Natural killer cell (primary cell): ENCODE data around the gene SEMA5A. TPM values are rescaled to one million over a fixed set of nuclear protein-coding genes. Genes with fewer than 3 reads are reported as not detected.

Experiments
- ATAC-seq, 3 donors: fragments of 150-1000 bp in 2 of 3; fragments of 200-7000 bp in 1 of 3; cut with Tn5 transposase; 1 replicate in 1 of 3; 2 replicates in 2 of 3; pipeline ENCODE4 v1.10.0; 2021; ENCODE audit warnings: mild to moderate bottlenecking in 2 of 3, moderate library complexity in 2 of 3
- DNase-seq, 2 donors: peaks; one replicate each; pipeline versions ENCODE4 v3.0.0 to v3.0.0-alpha.2; 2013 to 2021; ENCODE audit warnings: mixed read lengths in 1 of 2
- H3K27ac ChIP-seq: one replicate; pipeline ENCODE4 v1.5.1; 2013; ENCODE audit warnings: mild to moderate bottlenecking, low read length
- H3K27me3 ChIP-seq: one replicate; pipeline ENCODE4 v1.6.1; 2013; ENCODE audit warnings: low read length; ENCODE audit not compliant: control insufficient read depth, insufficient read depth
- H3K36me3 ChIP-seq: one replicate; pipeline ENCODE4 v1.6.1; 2013; ENCODE audit warnings: low read length; ENCODE audit not compliant: control insufficient read depth, insufficient read depth
- H3K4me1 ChIP-seq: one replicate; pipeline ENCODE4 v1.6.1; 2013; ENCODE audit warnings: low read length; ENCODE audit not compliant: control insufficient read depth, insufficient read depth
- H3K4me3 ChIP-seq: one replicate; pipeline ENCODE4 v1.5.1; 2013; ENCODE audit warnings: low read length
- H3K9me3 ChIP-seq: one replicate; pipeline ENCODE4 v1.6.1; 2013; ENCODE audit warnings: low read length; ENCODE audit not compliant: control insufficient read depth, insufficient read depth
- H3K27ac Mint-ChIP-seq, 2 donors: one replicate each; pipeline ENCODE4 v1.8.0; 2022; ENCODE audit warnings: mild to moderate bottlenecking in 2 of 2, mixed read lengths in 2 of 2, moderate library complexity in 1 of 2
- H3K27me3 Mint-ChIP-seq, 2 donors: one replicate each; pipeline ENCODE4 v1.8.0; 2022; ENCODE audit warnings: low read depth in 2 of 2, mixed read lengths in 2 of 2
- H3K36me3 Mint-ChIP-seq: one replicate; pipeline ENCODE4 v1.8.0; 2022; ENCODE audit warnings: mixed read lengths
- H3K4me1 Mint-ChIP-seq, 2 donors: one replicate each; pipeline ENCODE4 v1.8.0; 2022; ENCODE audit warnings: mixed read lengths in 2 of 2
- H3K4me3 Mint-ChIP-seq: one replicate; pipeline ENCODE4 v1.8.0; 2022; ENCODE audit warnings: mild to moderate bottlenecking, moderate library complexity, mixed read lengths
- H3K9me3 Mint-ChIP-seq, 2 donors: one replicate each; pipeline ENCODE4 v1.8.0; 2022; ENCODE audit warnings: mixed read lengths in 2 of 2
- WGBS: methylation state at CpG from one replicate; pipeline ENCODE4 v1.1.7; 2013; ENCODE audit warnings: missing lambda C conversion rate; ENCODE audit not compliant: insufficient coverage; 5-methylcytosine and 5-hydroxymethylcytosine counted together
- intact Hi-C: fragments of 100-400 bp; cut with micrococcal nuclease; formaldehyde crosslinking; loops from one replicate; pipeline ENCODE4 v1.14.2; 2022
- total RNA-seq, 4 donors: library from RNA; stranded (reverse); fragments of 120-200 nt in 1 of 4; gene quantifications; one replicate each; pipeline versions ENCODE4 v1.2.3 to v1.2.4, GENCODE V29; 2013 to 2022
- TF ChIP-seq, protein P1 (sequence below): fragments of 200-600 bp; IDR thresholded peaks from one replicate; pipeline ENCODE4 v1.8.0; 2022; ENCODE audit warnings: antibody characterized with exemption

The SEMA5A gene
- total RNA-seq, 3 donors from 2014 or later (not counting 1 experiment from before 2014, with no cell fraction given), result 0.15 TPM; not detected in 2

- WGBS, result 92% methylated on average over 7 of the region's 7 CpGs
- H3K27me3 Mint-ChIP-seq, result no peaks in the 10 kb centered on the region
- intact Hi-C loops, result no loop called here
Measured at GRCh38 chr5:9533562-9534364, 12.1 kb downstream of the SEMA5A start.

GRCh38 chr5:9533096-9533495 is 12.8 kb downstream of the SEMA5A start:
- TF ChIP-seq, protein P1, sequence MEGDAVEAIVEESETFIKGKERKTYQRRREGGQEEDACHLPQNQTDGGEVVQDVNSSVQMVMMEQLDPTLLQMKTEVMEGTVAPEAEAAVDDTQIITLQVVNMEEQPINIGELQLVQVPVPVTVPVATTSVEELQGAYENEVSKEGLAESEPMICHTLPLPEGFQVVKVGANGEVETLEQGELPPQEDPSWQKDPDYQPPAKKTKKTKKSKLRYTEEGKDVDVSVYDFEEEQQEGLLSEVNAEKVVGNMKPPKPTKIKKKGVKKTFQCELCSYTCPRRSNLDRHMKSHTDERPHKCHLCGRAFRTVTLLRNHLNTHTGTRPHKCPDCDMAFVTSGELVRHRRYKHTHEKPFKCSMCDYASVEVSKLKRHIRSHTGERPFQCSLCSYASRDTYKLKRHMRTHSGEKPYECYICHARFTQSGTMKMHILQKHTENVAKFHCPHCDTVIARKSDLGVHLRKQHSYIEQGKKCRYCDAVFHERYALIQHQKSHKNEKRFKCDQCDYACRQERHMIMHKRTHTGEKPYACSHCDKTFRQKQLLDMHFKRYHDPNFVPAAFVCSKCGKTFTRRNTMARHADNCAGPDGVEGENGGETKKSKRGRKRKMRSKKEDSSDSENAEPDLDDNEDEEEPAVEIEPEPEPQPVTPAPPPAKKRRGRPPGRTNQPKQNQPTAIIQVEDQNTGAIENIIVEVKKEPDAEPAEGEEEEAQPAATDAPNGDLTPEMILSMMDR, result no peak
- H3K9me3 Mint-ChIP-seq, result peaks cover 2% of the 10 kb centered on the region in 2 donors
- no peak for ATAC-seq
- H3K9me3 ChIP-seq, result no peaks in the 10 kb centered on the region
- no peaks in the 10 kb centered on the region for H3K4me1 ChIP-seq
- H3K36me3 Mint-ChIP-seq, result no peaks in the 10 kb centered on the region
- intact Hi-C loops, result no loop called here
- H3K27me3 Mint-ChIP-seq, result no peaks in the 10 kb centered on the region
- no peaks in the 10 kb centered on the region for H3K36me3 ChIP-seq
- 92% methylated on average over 3 of the region's 4 CpGs for WGBS
- no peaks in the 10 kb centered on the region for H3K4me1 Mint-ChIP-seq
- H3K27me3 ChIP-seq, result no peaks in the 10 kb centered on the region
- no peak overlapping the region for H3K27ac ChIP-seq
- DNase-seq, result no peak
- H3K27ac Mint-ChIP-seq, result no peak overlapping the region
- no peak overlapping the region for H3K4me3 Mint-ChIP-seq
- no peak overlapping the region for H3K4me3 ChIP-seq

More at GRCh38 chr5:9533562-9534364, 12.1 kb downstream of the SEMA5A start:
- no peaks in the 10 kb centered on the region for H3K4me1 ChIP-seq
- TF ChIP-seq, protein P1, result no peak
- no peak overlapping the region for H3K27ac Mint-ChIP-seq
- peaks cover 2% of the 10 kb centered on the region in 2 donors for H3K9me3 Mint-ChIP-seq
- no peaks in the 10 kb centered on the region for H3K36me3 Mint-ChIP-seq
- no peaks in the 10 kb centered on the region for H3K36me3 ChIP-seq
- H3K4me3 Mint-ChIP-seq, result no peak overlapping the region
- H3K4me3 ChIP-seq, result no peak overlapping the region
- no peaks in the 10 kb centered on the region for H3K9me3 ChIP-seq
- H3K4me1 Mint-ChIP-seq, result no peaks in the 10 kb centered on the region
- no peak for ATAC-seq
- no peaks in the 10 kb centered on the region for H3K27me3 ChIP-seq
- no peak for DNase-seq
- H3K27ac ChIP-seq, result no peak overlapping the region

GRCh38 chr5:9529513-9529912 is 16.4 kb downstream of the SEMA5A start:
- no peaks in the 10 kb centered on the region for H3K36me3 Mint-ChIP-seq
- Histone ChIP-seq H3K4me3 (no peak overlapping the region), H3K27ac (no peak overlapping the region), H3K4me1 (no peaks in the 10 kb centered on the region), H3K9me3 (no peaks in the 10 kb centered on the region), H3K27me3 (no peaks in the 10 kb centered on the region), H3K36me3 (no peaks in the 10 kb centered on the region)
- DNase-seq (no peak), ATAC-seq (no peak)
- intact Hi-C loops, result no loop called here
- H3K4me1 Mint-ChIP-seq, result no peaks in the 10 kb centered on the region
- TF ChIP-seq, protein P1, result no peak
- H3K27me3 Mint-ChIP-seq, result no peaks in the 10 kb centered on the region
- H3K4me3 Mint-ChIP-seq, result no peak overlapping the region
- H3K9me3 Mint-ChIP-seq, result no peaks in the 10 kb centered on the region
- no peak overlapping the region for H3K27ac Mint-ChIP-seq
- WGBS, result no CpG with 5 or more reads among the region's 2 CpGs

DNA sequence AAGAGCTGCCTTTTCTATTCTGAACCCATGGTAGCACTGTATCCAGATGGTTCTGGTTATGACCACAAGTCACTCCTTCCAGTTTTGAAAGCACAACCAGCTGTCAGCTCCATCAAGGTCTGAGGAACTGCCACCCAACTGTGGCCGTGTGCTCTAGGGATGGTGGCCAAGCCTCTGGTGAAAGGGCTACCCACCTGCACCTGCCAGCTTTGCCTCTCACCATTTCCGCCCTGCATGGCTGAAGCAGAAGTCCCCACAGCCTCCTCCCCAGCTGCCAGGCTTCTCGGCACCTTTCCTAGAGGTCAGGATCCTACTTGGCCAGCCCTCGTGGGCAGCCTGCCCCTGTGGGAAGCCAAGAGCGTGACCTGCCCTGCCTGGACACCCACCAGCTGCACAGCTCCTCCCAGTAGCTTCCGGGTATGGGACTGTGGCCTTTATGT is 16.8 kb downstream of the SEMA5A start:
- H3K27me3 ChIP-seq, result no peaks in the 10 kb centered on the region
- 75% methylated on average over 6 of the region's 6 CpGs for WGBS
- H3K27ac ChIP-seq, result no peak overlapping the region
- ATAC-seq (no peak), DNase-seq (no peak)
- no peak overlapping the region for H3K4me3 ChIP-seq
- intact Hi-C loops, result no loop called here
- no peaks in the 10 kb centered on the region for H3K4me1 Mint-ChIP-seq
- no peaks in the 10 kb centered on the region for H3K9me3 ChIP-seq
- H3K27ac Mint-ChIP-seq, result no peak overlapping the region
- TF ChIP-seq, protein P1, result no peak
- H3K27me3 Mint-ChIP-seq, result no peaks in the 10 kb centered on the region
- H3K36me3 ChIP-seq, result no peaks in the 10 kb centered on the region
- no peaks in the 10 kb centered on the region for H3K4me1 ChIP-seq
- H3K4me3 Mint-ChIP-seq, result no peak overlapping the region
- no peaks in the 10 kb centered on the region for H3K36me3 Mint-ChIP-seq
- H3K9me3 Mint-ChIP-seq, result no peaks in the 10 kb centered on the region
